Cerebellar cortex (tissue), 1 donor: Measurements from ENCODE around the gene ARF1.
"Not testable (repeated sequence)": the region's sequence is repeated elsewhere in the genome, so short reads cannot be mapped to it uniquely, and the experiment has no call there.

Experiments used
- DNase-seq: peaks from one replicate; pipeline ENCODE4 v3.0.0-alpha.2; 2015; ENCODE audit warnings: low spot score

ARF1 gene

DNA sequence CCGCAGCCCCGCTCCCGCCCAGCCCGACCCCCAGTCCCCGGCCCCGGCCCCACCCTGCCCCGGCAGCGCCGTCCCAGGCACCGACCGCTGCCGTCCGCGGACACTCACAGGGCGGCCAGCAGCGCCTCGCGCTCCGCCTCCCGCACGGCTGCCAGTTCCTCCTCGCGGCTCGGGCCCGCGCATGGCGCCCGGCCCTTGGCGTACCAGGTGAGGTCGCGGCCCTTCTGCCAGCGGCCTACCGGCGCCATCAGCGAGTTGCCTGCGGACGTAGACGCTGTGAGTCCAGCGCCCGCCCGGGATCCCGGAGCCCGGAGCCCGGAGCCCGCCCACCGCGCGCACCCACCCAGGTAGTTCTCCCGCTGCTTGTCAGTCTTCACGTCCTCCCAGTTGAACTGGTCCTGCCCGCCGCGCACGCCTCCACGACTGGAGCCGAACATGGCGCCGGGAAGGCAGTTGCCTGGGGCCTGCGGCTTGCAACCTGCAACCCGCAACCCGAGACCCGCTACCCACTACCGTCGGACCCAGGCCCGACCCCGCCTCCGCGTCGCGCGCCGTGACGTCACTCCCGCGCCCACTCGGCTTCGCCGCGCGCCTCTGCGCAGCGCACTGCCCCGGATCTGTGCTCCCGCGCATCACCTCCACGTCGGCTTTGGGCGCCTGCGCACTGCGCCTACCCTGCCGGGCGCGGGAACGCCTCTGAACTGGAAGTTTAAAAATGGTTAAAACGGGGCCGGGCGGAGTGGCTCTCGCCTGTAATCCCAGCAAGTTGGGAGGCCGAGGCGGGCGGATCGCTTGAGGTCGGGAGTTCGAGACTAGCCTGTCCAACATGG is 20.5 kb downstream of the ARF1 start, which contains the start of gene C1orf35:
TSS of gene C1orf35 (minus strand) at position 535 of the 830 bp plus-strand sequence. CDS start at position 437, 98 bp downstream.
- peak; percentile 90 for DNase-seq

DNA sequence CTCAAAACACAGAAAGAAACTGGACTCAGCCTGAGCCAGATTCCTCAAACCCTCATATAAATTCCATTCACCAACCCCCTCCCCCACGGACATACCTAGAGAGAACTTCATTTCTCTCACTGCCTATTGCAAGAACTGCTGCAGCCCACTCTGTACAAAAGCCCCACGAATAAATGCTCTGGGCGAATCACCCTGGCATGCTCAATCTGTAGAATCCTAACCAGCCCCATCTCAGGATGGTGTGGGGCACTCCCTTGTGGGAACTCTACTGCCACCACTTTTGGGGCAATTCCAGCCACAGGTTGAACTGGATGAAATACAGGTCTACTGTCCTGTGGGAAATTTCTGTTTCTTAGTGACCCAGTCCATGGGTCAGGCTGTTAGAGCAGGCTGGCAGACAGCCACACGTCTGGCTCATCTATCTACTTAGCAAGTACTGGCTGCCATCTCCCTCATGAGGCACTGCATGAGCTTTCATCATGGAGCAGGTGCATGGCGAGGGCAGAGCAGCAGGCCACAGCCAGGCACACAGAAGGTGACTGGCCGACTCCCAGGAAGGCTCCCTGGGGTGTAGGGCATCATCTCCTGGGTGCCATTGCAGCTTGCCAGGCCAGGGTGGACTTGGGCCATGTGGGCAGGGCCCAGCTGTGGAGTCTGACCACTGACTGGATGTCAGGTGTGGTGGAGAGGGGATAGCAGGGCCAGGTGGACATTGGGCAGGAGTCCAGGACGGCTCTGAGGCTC is 22.2 kb downstream of the ARF1 start:
- no peak for DNase-seq

DNA sequence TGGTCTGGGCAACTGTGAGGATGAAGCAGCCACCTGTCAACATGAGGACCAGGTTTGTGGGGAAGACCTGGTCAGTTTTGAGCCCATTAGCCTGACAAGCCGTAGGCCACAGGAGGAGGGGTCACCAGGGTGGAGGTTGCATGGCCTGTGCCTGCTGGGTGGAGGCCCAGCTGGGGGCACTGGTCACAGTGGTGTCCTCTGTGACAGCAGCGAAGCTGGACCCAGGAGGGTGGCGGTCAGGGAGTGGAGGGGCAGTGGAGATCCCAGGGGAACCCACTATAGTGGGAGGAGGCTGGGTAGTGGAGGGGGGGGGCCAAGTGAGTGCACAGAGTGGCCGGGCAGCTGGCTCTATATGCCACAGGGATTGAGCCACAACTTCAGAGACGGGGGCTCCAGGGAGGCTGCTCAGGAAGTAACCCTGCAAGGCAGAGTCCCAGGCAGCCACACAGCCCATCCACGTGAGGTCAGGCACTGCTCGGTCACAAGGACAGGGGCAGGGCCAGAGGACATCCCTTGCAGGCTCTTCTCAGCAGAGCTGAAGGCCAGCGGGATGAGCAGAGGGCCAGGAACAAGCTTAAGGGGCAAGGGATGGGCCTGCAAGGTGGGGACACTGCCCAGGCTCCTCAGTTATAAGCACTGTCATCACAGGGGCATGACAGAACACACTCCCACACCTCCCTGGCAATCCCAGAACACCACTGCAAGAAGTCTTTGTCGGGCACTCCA is 22.9 kb downstream of the ARF1 start:
- DNase-seq = no peak

DNA sequence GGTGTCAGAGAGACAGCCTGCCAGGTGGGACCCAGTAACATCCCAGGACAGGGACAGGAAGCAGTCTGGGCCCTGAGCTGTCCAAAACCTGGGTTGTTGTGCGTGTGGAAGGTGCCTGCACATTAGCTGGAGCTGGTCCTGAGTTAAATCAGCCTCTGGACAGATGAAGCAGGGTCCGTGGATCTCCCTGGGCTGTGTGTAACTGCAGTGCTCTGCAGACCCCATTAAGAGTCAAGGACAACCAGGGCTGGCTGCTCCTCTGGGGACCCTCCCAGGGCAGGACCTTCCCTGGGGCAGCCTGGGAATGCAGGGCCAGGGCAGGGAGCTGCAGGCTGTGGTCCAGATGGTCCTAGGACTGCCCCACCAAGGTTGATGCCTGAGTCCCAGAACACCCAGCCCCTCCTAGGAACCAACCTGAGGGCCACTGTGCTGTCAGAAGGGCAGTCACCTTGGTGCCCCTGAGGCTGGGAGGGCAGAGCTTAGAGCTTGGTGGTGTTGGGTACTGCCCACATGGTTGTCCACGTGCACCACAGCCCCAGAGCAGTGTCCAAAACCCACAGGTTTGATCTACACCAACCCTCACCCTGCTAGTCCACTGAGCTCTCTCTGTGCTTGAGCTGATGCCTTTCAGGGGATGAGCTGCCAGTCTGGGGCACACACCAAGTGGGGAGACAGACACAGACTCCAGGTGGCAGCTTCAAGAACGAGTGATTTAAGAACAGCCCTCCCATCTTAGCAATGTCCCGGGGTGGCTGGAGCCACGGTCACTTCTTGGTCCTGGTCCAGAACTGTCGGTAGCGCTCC is 23.7 kb downstream of the ARF1 start:
- no peak for DNase-seq

DNA sequence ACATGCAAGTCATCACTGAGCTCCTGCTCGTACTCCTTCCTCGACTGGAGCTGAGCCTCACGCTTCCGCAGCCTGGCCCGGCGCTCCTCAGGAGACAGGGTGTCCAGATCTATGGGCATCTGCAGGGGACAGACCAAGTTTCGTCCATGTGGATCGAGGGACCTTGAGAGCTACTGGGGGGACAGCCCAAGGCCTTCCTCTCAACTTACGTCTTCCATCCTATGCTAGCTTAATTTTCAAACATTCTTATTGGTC is 24.2 kb downstream of the ARF1 start:
- no peak for DNase-seq

DNA sequence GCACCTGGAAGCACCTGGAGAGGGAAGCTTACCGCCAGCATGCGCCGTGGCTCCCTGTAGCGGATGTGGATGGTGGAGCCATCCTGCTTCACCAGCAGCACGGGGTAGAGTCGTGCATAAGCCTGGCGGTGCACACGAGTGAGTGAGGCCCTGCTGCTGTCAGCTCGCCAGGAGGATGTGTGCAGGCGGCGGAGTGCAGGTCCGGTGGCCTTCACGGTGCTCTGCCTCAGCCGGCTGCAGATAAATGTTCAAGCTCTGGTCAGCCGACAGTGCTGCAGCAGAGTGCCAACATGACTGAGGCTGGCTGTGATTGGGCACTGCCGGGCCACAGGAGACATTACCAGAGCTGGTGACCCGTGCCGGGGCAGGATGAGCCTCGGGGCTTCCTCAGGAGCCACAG is 25.1 kb downstream of the ARF1 start:
- no peak for DNase-seq

DNA sequence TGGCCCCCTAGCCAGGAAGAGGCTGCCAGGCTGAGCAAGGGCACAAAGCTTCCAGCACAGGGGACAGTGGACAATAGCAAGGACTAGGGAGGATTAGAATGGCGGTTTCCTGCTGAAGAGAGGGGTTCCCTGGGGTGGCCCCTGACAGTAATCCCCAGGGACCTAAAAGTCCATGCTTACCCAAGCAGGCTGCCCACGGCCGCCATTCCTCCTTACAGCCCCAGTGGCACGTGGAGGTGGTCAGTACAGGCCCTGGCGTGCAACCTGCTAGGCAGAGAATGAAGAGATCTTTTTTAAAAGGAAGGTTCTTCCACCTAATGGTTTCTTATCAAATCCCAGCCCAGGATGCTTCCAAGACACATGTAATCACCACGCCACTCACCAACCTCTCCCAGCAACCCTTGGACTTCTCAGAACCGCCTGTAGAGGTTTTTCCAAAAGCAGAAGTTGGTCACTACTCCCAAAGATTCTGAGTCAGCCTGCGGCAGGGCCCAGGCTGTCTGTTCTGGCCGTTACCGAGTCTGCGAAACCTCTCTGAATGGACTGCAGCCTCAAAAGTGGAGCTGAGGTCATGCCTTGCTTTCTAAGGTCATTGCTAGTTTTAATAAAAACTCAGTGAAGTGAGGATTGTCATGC is 25.7 kb downstream of the ARF1 start:
- no peak for DNase-seq

DNA sequence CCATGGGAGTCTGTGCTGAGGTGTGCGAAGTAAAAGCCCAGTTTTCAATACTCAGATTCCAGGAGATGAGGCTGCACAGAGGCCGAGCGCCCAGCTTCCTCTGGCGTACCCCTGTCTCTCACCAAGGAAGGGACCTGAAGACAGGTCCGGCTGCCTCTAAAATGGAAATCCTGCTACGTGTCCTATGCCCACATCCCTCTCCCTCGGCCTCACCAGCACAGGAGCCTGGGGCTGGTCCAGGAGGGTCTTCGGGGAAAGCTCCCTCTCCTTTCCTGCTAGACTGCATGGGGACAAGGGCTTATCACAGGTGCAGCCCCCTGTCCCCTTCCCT is 26.2 kb downstream of the ARF1 start:
- DNase-seq = no peak

DNA sequence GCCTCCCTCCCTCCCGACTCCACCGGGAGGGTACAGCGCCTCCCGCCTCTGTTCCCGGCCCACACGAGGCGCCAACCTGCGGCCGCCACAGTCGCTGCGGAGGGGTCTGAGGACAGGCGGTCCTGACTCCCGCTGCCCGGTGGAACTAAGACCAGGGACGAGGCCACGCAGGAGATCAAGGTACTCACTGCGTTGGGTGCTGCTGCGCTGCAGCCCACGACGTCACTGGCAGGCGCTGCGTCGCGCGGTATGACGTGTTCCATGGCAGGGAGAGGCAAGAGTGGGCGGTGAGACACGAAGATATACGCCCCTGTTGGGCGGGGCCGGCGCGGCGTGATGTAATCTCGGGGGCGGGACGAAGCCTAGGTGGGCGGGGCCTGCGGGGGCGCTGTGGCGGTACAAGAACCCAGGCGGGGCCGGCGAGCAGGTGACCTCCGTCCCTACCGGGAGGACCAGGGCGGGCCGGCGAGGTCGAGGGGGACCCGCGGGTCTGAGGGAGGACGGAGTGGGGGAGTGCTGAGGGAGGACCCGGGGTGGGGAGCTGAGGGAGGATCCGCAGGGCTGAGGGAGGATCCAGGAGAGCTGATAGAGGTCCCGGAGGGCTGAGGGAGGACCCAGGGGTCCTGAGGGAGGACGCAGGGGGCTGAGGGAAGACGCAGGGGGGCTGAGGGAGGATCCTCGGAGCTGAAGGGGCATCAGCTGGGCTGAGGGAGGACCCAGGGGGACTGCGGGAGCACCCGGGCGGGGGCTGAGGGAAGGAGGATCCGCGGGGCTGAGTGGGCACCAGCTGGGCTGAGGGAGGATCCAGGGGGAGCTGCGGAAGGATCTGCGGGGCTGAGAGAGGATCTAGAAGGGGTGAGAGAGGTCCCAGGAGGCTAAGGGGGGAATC is 26.8 kb downstream of the ARF1 start, which contains the start of gene MRPL55:
TSS of gene MRPL55 (minus strand) at position 227 of the 889 bp plus-strand sequence. CDS start 1,039 bp downstream, outside the sequence.
- DNase-seq = peak; percentile 98

DNA sequence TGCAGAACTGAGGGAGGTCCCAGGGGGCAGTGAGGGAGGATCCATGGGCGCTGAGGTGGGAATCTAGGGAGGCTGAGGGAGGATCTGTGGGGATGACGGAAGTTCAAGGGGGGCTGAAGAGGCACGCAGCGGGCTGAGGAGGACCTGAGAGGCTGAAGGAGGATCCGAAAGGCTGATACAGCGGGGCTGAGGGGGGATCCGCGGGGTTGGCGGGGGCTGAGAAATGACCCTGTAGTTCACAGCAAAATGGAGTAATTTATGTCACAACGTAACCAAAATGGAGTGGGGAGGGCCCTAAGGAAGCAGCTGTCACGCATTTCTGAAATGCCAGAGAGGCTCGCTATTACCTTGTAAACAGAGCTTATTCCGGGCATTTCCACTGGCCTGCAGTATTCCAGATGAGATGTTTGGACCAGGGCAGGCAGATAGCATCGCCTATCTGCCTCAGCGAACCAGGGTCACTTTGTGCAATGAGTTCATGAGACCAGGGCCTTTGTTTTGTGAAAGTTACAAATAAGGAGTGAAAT is 27.5 kb downstream of the ARF1 start:
- peak; percentile 46 for DNase-seq

DNA sequence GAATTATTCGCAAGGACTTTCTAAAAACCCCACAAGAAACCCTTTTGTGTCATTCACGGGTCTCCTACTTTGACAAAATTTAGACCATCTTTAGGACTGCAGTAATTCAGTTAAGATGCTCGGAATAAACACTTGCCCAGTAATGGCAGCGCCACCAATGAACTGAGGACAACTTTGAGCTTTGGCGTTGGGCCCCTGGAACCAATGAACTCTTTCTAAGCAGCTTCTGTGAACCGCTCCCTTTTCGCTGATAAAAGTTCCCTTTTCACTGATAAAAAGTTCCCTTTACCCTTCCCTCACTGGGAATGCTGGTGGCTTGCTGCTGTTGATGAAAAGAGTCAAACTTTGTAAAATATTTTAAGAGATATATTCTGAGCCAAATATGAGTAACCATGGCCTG is 28.0 kb downstream of the ARF1 start:
- DNase-seq = no peak

DNA sequence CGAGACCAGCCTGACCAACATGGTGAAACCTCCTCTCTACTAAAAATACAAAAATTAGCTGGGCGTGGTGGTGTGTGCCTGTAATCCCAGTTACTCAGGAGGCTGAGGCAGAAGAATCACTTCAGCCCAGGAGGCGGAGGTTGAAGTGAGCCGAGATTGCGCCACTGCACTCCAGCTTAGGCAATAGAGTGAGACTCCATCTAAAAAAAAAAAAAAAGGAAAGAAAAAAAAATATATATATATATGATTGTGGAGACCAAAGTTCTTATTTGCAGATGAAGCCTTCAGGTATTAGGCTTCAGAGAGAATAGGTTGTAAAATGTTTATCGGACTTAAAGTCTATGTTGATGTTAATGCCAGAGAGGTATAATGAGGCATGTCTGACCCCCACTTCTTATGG is 28.8 kb downstream of the ARF1 start:
- not testable (repeated sequence) for DNase-seq

DNA sequence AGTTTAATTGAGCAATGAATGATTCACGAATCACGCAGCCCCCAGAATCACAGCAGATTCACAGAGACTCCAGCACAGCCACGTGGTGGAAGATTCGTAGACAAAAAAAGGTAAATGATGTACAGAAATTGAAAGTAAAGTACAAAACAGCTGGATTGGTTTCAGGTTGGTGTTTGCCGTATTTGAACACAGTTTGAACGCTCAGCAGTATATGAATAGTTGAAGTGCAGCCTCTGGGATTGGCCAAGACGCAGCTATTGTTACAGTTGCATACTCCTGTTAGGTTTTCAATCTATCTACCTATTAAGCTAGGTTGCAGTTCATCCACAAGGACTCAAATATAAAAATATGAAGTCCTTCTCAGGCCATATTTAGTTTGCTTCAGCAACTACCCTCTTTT is 29.7 kb downstream of the ARF1 start:
- no peak for DNase-seq

DNA sequence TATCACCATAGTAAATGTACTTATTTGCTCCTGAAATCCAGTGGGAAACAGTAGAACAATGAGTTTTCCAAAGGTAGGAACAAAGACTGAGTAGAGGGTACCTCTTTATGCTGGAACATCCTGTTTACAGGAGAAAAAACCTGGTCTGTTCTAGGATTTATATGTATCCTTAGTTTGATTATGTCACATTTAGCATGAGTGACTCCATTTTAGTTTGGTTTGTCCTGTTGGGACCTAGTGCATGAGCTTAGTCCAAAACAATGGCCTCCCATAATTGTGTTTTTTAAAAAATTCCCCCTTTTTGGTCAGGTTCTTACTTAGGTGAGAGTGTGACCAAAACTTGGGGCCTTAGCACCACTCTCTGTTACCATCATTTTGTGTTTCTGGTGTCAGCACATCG is 30.1 kb downstream of the ARF1 start:
- DNase-seq = no peak

DNA sequence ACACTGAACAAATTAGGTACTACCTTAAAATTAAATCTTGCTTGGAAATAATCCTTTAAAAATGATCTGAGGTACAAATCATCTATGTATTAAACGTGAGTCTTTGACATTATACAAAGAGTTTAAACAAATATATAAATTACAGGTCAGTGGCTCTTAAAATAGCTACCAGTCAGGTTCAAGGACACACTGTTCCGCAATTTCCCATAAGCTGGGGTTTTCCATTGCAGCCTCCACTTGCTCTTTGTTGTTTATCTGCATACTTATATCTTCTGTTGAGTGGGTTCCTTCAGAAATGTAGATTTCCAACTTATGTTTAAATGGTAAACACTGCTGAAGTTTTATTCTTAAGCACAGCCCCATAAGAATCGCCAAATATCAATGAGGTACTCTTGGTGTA is 32.3 kb downstream of the ARF1 start:
- DNase-seq = no peak

DNA sequence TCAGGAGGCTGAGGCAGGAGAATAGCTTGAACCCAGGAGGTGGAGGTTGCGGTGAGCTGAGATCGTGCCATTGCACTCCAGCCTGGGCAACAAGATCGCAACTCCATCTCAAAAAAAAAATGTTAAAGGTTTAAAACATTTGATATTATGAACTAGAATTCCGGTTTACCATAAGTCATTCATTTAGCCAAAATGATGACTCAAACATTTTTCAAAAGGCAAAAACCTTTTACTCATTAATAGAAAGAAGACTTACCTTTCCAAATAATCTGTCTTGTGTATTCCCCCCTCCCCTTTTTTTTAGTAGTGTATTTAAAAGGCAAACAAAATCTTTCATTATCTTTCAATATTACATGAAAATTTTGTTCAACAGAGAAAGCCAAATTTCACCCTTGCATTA is 34.8 kb downstream of the ARF1 start:
- DNase-seq = no peak

DNA sequence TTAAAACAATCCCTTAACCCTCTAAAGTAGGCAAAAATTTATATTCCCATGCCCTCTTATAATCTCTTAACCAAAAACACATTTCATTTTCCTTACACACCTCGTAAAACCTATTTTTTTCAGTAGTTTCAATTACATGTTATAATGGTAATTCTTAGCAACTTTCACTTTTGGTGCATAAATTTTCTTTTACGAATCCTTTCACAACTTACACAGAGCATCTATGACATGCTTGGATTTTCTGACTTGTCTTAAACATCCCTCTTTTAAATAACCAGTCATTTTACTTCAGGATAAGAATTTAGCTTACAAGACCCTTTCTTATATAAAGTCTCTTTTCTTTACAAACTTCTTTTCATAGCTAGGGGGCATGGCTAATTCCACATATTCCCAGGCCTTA is 35.5 kb downstream of the ARF1 start:
- no peak for DNase-seq

DNA sequence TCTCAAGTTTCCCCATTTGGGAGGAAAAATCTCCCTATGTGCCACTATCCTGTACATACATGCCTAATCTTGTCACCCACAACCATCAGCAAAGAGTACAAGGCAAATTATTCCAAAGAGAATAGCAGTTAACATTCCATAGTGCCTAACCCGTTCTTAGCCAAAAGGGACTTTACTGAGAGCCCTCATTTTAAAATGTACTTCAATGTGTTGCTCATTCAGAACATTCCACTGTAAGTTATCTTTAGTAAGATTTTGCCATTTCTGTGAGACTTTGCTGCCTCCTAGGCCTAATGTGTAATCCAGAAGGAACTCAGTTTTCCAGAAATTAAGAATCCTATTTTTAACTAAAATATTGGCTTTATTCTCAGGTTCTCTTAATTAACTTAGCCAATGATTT is 37.8 kb downstream of the ARF1 start:
- DNase-seq = no peak

DNA sequence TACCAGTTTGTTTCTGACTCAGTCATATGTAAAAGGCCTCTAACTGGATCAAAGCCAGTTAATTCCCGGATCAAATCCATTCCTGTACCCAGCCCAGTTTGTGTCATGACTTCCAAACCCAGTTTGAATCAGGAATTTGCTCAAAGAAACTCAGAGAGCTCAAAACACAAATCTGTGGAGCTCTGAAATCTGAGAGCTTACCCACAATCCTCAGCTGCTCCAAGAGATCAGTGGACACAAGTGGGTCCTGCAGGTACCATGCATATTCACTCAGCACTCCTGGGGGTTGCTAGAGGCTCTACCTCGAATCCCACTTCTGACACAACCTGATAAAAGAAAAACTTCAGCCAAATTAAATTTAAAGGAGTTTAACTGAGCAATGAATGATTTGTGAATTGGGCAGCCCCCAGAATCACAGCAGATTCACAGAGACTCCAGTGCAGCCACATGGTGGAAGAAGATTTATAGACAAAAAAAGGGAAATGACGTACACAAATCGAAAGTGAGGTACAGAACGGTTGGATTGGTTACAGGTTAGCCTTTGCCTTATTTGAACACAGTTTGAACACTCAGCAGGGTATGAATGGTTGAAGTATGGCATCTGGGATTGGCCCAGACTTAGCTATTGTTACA is 38.5 kb downstream of the ARF1 start:
- no peak for DNase-seq

DNA sequence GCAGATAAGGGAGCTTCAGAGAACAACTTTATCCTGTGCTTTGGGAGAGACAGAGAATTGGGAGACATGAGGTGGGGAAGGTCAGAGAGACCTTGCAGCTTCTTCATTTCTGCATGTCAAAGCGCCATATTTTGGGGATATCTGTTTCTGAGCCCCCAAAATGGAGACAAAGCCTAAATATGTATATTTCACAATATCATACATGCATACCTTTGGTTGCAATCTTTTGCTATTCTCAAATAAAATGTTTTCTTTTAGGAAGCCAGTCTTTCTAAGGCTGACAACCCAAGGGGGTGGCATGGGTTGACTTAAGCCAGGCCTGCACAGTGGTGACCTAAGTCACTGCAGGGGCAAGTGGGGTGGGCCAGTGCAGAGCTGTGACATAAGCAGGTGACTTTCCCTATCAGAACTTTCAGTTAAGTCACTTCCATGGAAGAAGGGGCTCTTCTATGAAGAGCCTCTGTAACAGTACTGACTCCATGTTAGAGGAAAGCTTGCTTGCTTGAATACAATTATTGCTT is 40.5 kb downstream of the ARF1 start:
- DNase-seq = no peak
